Nephron (organoid): Measurements from ENCODE around the gene NR1D2.
"Not testable (repeated sequence)": the region's sequence is repeated elsewhere in the genome, so short reads cannot be mapped to it uniquely, and the experiment has no call there.

Source experiments
- H3K27ac Mint-ChIP-seq, 3 experiments: 2 replicates each; pipeline ENCODE4 v1.8.0; 2020; ENCODE audit warnings: mixed read lengths in 3 of 3, mild to moderate bottlenecking in 2 of 3, moderate library complexity in 1 of 3
- H3K27me3 Mint-ChIP-seq: 2 replicates; pipeline ENCODE4 v1.8.0; 2021; ENCODE audit warnings: low read depth, mild to moderate bottlenecking, moderate library complexity, mixed read lengths
- H3K36me3 Mint-ChIP-seq: 2 replicates; pipeline ENCODE4 v1.8.0; 2020; ENCODE audit warnings: low read depth, mixed read lengths
- H3K4me1 Mint-ChIP-seq: 2 replicates; pipeline ENCODE4 v1.8.0; 2020; ENCODE audit warnings: mixed read lengths
- H3K4me3 Mint-ChIP-seq, 3 experiments: 2 replicates each; pipeline ENCODE4 v1.8.0; 2020; ENCODE audit warnings: mild to moderate bottlenecking in 3 of 3, mixed read lengths in 3 of 3, moderate library complexity in 2 of 3
- H3K9me3 Mint-ChIP-seq: 2 replicates; pipeline ENCODE4 v1.8.0; 2020; ENCODE audit warnings: mixed read lengths
- CTCF ChIP-seq, 3 experiments: fragments of 200-600 bp; sonication (generic); IDR thresholded peaks; one replicate each; pipeline ENCODE4 v1.5.0; 2021; ENCODE audit warnings: antibody characterized with exemption in 3 of 3; ENCODE audit not compliant: unreplicated experiment in 3 of 3

NR1D2 gene

DNA sequence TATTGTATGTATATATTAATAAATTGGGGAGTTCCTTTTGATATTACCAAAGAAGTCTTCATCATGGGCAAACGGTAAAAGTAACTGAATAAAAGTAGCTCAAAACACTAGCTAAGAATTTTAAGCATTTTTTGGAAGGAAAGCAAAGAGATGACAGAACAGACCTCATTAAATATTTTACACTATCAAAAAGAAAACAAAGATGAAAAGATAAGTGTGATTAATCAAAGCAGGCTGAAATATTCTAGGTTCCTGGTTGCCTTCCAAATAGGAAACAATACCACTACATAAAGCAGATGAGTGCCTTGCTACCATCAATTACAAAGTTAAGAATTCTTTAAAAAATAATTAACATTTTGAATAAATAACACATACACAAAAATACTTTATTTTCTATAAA, 31.9 kb upstream of the NR1D2 start:
- no peaks in the 10 kb centered on the region for H3K9me3 Mint-ChIP-seq
- peaks cover 33% of the 10 kb centered on the region for H3K36me3 Mint-ChIP-seq
- no peak for TF ChIP-seq CTCF (IDR thresholded peaks at IDR 0.05; ENCODE audit: unreplicated experiment in 3 of 3)
- no peak overlapping the region for H3K4me3 Mint-ChIP-seq
- H3K27me3 Mint-ChIP-seq, result no peaks in the 10 kb centered on the region
- no peak overlapping the region for H3K27ac Mint-ChIP-seq
- H3K4me1 Mint-ChIP-seq, result peaks cover 30% of the 10 kb centered on the region

DNA sequence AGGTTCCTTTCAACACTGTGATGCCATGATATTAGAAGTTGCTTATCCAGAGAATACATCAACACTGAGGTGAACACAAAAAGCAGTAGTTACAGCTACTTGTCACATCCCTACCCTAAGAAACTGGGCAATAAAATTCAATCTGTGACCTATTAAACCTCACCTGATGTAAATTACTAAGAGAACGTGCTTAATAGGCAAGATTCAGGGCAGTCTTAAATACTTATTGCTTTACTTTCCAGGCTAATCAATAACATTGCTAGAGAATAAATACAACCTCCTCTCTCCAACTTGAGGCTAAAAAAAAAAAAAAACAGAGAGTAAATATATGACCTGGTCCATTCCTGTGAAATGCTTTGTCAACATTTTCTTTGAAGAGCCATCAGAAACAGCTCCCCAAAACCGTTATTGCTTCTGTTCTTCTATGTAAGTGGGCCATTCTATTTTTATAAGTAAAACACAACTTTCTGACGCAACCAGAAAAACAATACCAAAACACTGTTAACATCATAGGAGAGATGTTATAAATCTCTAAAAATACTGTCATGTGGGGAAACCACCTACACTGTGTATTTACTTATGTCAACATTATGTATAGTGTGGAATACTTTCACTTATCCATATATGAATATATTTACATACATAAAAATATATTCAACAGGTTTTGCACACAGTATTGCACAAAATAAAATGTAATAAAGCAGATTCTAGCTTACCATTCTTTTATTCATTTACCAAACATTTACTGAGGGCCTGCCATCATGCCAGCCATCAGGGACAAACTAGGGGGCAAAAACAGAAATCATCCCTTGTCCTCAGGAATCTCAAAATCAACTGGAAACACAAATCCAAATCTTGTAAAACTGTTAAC, 31.0 kb upstream of the NR1D2 start:
- TF ChIP-seq CTCF (IDR thresholded peaks at IDR 0.05; ENCODE audit: unreplicated experiment in 3 of 3), result no peak
- peaks cover 39% of the 10 kb centered on the region for H3K4me1 Mint-ChIP-seq
- H3K4me3 Mint-ChIP-seq, result peak overlapping the region; percentile 35 to 100 (median 38)
- no peaks in the 10 kb centered on the region for H3K27me3 Mint-ChIP-seq
- no peaks in the 10 kb centered on the region for H3K9me3 Mint-ChIP-seq
- peaks cover 41% of the 10 kb centered on the region for H3K36me3 Mint-ChIP-seq
- peak overlapping the region in 1 of 3 experiments; percentile 19 for H3K27ac Mint-ChIP-seq

DNA sequence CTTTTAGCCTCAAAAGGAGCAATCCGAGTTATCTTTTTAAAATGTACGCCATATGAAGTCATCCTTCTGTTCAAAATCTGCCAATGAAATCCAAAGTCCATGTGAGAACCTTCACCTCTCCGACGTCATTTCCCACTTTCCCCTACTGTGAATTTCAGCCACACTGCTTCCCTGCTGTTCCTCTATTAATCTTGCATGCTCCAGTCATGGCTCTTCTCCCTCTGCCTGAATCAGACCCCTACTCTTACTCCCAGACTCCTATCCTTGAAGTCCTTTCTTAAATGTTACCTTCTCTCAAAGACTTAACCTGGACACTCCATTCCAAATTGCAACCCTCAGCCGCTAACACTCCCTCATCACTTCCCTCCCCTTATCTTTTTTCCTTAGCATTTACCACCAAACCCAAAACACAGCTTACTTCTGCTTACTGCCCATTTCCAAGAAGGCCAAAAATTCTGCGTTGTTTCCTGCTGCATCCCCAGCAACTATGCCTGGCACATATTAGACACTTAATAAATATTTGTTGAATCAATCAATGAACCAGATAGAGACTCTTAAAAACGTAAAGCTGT, 29.5 kb upstream of the NR1D2 start:
- Mint-ChIP-seq H3K9me3 (no peaks in the 10 kb centered on the region), H3K4me3 (peak overlapping the region; percentile 100), H3K4me1 (peaks cover 49% of the 10 kb centered on the region), H3K36me3 (peaks cover 44% of the 10 kb centered on the region), H3K27me3 (no peaks in the 10 kb centered on the region), H3K27ac (peak overlapping the region; percentile 24 to 99 (median 81))
- TF ChIP-seq CTCF (IDR thresholded peaks at IDR 0.05; ENCODE audit: unreplicated experiment in 3 of 3), result no peak

GRCh38 chr3:23916152-23916885, 28.8 kb upstream of the NR1D2 start:
- Mint-ChIP-seq H3K27me3 (no peaks in the 10 kb centered on the region), H3K4me1 (peaks cover 50% of the 10 kb centered on the region), H3K4me3 (peak overlapping the region; percentile 100), H3K27ac (peak overlapping the region; percentile 98 to 100 (median 99)), H3K9me3 (no peaks in the 10 kb centered on the region), H3K36me3 (peaks cover 46% of the 10 kb centered on the region)
- no peak for TF ChIP-seq CTCF (IDR thresholded peaks at IDR 0.05; ENCODE audit: unreplicated experiment in 3 of 3)

- H3K4me1 Mint-ChIP-seq, result peaks cover 50% of the 10 kb centered on the region
- no peaks in the 10 kb centered on the region for H3K27me3 Mint-ChIP-seq
- no peaks in the 10 kb centered on the region for H3K9me3 Mint-ChIP-seq
- H3K27ac Mint-ChIP-seq, result peak within 1 kb of the TSS; percentile 98 to 100 (median 99)
- H3K36me3 Mint-ChIP-seq, result peaks cover 52% of the 10 kb centered on the region
- peak within 1 kb of the TSS; percentile 100 for H3K4me3 Mint-ChIP-seq
- TF ChIP-seq CTCF (IDR thresholded peaks at IDR 0.05; ENCODE audit: unreplicated experiment in 3 of 3), result peak; percentile 54 to 67 (median 60)
These were observed 28.0 kb upstream of the NR1D2 start, which contains the start of the genes NKIRAS1 and RPL15 for GRCh38 chr3:23916886-23917678. NKIRAS1 (minus strand) TSS chr3:23916990; CDS start chr3:23910904, 6,086 bp downstream. RPL15 (plus strand) TSS chr3:23917132; CDS start chr3:23917860, 728 bp downstream.

GRCh38 chr3:23917679-23918303, 27.3 kb upstream of the NR1D2 start:
- not testable (repeated sequence) for H3K27me3 Mint-ChIP-seq, H3K9me3 Mint-ChIP-seq
- peak overlapping the region; percentile 100 for H3K4me3 Mint-ChIP-seq
- H3K36me3 Mint-ChIP-seq, result peaks cover 53% of the 10 kb centered on the region
- H3K27ac Mint-ChIP-seq, result peak overlapping the region; percentile 98 to 100 (median 99)
- H3K4me1 Mint-ChIP-seq, result peaks cover 50% of the 10 kb centered on the region

DNA sequence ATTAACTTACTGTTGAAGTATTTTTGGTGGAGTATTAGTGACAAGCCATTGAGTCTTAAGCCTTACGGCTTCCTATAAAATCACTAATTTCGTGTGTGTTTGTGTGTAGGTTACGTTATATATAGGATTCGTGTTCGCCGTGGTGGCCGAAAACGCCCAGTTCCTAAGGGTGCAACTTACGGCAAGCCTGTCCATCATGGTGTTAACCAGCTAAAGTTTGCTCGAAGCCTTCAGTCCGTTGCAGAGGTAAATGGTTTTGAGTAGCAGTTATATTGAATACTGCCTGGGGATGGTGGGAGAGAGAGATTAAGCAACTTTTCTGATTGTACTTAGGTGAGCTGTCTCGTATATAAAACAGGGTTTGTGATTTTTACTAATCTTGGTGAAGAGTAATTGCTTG, 26.8 kb upstream of the NR1D2 start:
- H3K27me3 Mint-ChIP-seq, H3K9me3 Mint-ChIP-seq: not testable (repeated sequence)
- Mint-ChIP-seq H3K4me1 (peaks cover 50% of the 10 kb centered on the region), H3K36me3 (peaks cover 58% of the 10 kb centered on the region), H3K27ac (peak overlapping the region; percentile 98 to 100 (median 99)), H3K4me3 (peak overlapping the region; percentile 100)
